Muscle of back (tissue), 13 donors: ENCODE measurements around the gene ACTR6. TPM values are rescaled to one million over a fixed set of nuclear protein-coding genes. Genes with fewer than 3 reads are reported as not detected.

Source experiments
- DNase-seq, 3 donors: peaks; one replicate each; pipeline versions ENCODE4 v3.0.0 to v3.0.0-alpha.2; 2013
- long read RNA-seq, 9 donors: transcript quantifications; one replicate each; lab custom pipeline, GENCODE V29; 2026
- polyA plus RNA-seq, 10 donors: library from polyadenylated mRNA; unstranded; fragments of 120-200 nt; gene quantifications; one replicate each; pipeline ENCODE4 v1.2.1, GENCODE V29; 2013; ENCODE audit not compliant: insufficient read length in 10 of 10

Gene ACTR6
- polyA plus RNA-seq: 10 to 100 TPM; 19.6 to 23.7 (median 22.0) TPM
- long read RNA-seq, donor 1, transcript ACTR6-201 (11 exons, 2,464 nt): major isoform, 5 of 16 reads
- long read RNA-seq, donor 1, partial matches to known transcripts: 11 of 16 reads
- long read RNA-seq, donor 1, other reads (novel, unspliced or antisense): 0 of 16 reads
- long read RNA-seq, donor 2, partial matches to known transcripts: 0 of 3 reads
- long read RNA-seq, donor 2, other reads (novel, unspliced or antisense): 0 of 3 reads
- long read RNA-seq, donor 3: 0 reads
- long read RNA-seq, donor 4, partial matches to known transcripts: 16 of 20 reads
- long read RNA-seq, donor 4, other reads (novel, unspliced or antisense): 0 of 20 reads
- long read RNA-seq, donor 5, partial matches to known transcripts: 6 of 11 reads
- long read RNA-seq, donor 5, other reads (novel, unspliced or antisense): 0 of 11 reads
- long read RNA-seq, donor 6, partial matches to known transcripts: 13 of 18 reads
- long read RNA-seq, donor 6, other reads (novel, unspliced or antisense): 0 of 18 reads
- long read RNA-seq, donor 7, transcript ACTR6-201 (11 exons, 2,464 nt): major isoform, 6 of 13 reads
- long read RNA-seq, donor 7, partial matches to known transcripts: 5 of 13 reads
- long read RNA-seq, donor 7, other reads (novel, unspliced or antisense): 0 of 13 reads
- long read RNA-seq, donor 8, transcript ACTR6-201 (11 exons, 2,464 nt): major isoform, 7 of 23 reads
- long read RNA-seq, donor 8, partial matches to known transcripts: 16 of 23 reads
- long read RNA-seq, donor 8, other reads (novel, unspliced or antisense): 0 of 23 reads
- long read RNA-seq, donor 9, partial matches to known transcripts: 0 of 1 reads
- long read RNA-seq, donor 9, other reads (novel, unspliced or antisense): 0 of 1 reads

- DNase-seq: peak; percentile 97 to 99 (median 98)
Observed at GRCh38 chr12:100200463-100201181, at the start of gene ACTR6. Gene ACTR6, plus strand, starts transcription at chr12:100200815. Its CDS starts 37 bp downstream, at chr12:100200852.

GRCh38 chr12:100151769-100152168 is 48.8 kb upstream of the ACTR6 start:
- DNase-seq: no peak

GRCh38 chr12:100153131-100153530 is 47.5 kb upstream of the ACTR6 start:
- no peak for DNase-seq

GRCh38 chr12:100154474-100155247 is 46.0 kb upstream of the ACTR6 start:
- peak in 1 of 3 donors; percentile 41 for DNase-seq

GRCh38 chr12:100156731-100157426 is 43.7 kb upstream of the ACTR6 start:
- DNase-seq: no peak

GRCh38 chr12:100157427-100157821 is 43.2 kb upstream of the ACTR6 start:
- no peak for DNase-seq

- no peak for DNase-seq
Observed at GRCh38 chr12:100158535-100158934, 42.1 kb upstream of the ACTR6 start.

GRCh38 chr12:100159391-100160104 is 41.1 kb upstream of the ACTR6 start:
- DNase-seq: no peak

GRCh38 chr12:100163416-100164152 is 37.0 kb upstream of the ACTR6 start:
- DNase-seq: peak; percentile 39 to 63 (median 48)

GRCh38 chr12:100164153-100164704 is 36.4 kb upstream of the ACTR6 start:
- no peak for DNase-seq

GRCh38 chr12:100165356-100165755 is 35.3 kb upstream of the ACTR6 start:
- no peak for DNase-seq

GRCh38 chr12:100166232-100166631 is 34.4 kb upstream of the ACTR6 start:
- DNase-seq: peak in 1 of 3 donors; percentile 34

GRCh38 chr12:100168562-100168961 is 32.1 kb upstream of the ACTR6 start:
- no peak for DNase-seq

GRCh38 chr12:100169345-100169744 is 31.3 kb upstream of the ACTR6 start:
- DNase-seq: no peak

GRCh38 chr12:100170313-100170858 is 30.2 kb upstream of the ACTR6 start:
- peak in 1 of 3 donors; percentile 27 for DNase-seq

GRCh38 chr12:100171248-100171647 is 29.4 kb upstream of the ACTR6 start:
- DNase-seq: no peak

- no peak for DNase-seq
Observed at GRCh38 chr12:100173111-100173510, 27.5 kb upstream of the ACTR6 start.

- DNase-seq: no peak
Observed at GRCh38 chr12:100174495-100174894, 26.1 kb upstream of the ACTR6 start.
